Fibroblast of lung (primary cell): ENCODE measurements around the gene OSCAR.

ENCODE experiments used
- EZH2 ChIP-seq: IDR thresholded peaks from 2 replicates; pipeline ENCODE4 v1.5.1; 2012; ENCODE audit warnings: low read length, control low read depth, mild to moderate bottlenecking; ENCODE audit errors: missing control alignments
- TF ChIP-seq, protein P1 (sequence below), 2 donors: IDR thresholded peaks in 1 of 2; conservative IDR thresholded peaks in 1 of 2; 1 replicate in 1 of 2; 2 replicates in 1 of 2; pipeline ENCODE4 v1.5.1; 2011 to 2012; ENCODE audit warnings: low read length in 2 of 2, control low read depth in 1 of 2, inconsistent platforms in 1 of 2, low read depth in 1 of 2, mild to moderate bottlenecking in 1 of 2

DNA sequence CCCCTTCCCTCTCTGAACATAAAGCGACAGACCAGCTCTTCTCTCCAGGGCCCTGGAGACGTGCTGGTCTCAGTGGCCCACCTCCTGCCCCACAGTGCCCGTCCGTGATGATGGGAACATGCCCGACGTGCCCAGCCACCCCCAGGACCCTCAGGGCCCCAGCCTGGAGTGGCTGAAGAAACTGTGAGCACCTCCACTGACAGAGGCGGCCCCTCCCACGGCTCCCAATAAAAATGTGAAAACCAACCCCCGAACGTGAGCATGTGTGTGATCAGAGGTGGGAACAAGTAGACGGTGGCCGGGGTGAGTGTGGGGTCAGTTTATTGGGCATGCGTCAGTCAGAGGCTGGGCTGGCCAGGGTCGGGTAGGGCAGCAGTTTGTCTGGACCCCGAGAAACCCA, 6.1 kb upstream of the OSCAR start:
- TF ChIP-seq, protein P1, sequence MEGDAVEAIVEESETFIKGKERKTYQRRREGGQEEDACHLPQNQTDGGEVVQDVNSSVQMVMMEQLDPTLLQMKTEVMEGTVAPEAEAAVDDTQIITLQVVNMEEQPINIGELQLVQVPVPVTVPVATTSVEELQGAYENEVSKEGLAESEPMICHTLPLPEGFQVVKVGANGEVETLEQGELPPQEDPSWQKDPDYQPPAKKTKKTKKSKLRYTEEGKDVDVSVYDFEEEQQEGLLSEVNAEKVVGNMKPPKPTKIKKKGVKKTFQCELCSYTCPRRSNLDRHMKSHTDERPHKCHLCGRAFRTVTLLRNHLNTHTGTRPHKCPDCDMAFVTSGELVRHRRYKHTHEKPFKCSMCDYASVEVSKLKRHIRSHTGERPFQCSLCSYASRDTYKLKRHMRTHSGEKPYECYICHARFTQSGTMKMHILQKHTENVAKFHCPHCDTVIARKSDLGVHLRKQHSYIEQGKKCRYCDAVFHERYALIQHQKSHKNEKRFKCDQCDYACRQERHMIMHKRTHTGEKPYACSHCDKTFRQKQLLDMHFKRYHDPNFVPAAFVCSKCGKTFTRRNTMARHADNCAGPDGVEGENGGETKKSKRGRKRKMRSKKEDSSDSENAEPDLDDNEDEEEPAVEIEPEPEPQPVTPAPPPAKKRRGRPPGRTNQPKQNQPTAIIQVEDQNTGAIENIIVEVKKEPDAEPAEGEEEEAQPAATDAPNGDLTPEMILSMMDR (conservative IDR thresholded peaks at IDR 0.05 in 1 of 2, IDR thresholded peaks at IDR 0.05 in 1 of 2; ENCODE audit: low read depth in 1 of 2, low read length in 2 of 2): no peak
- no peak for TF ChIP-seq EZH2
